OCI-LY7 (cell line): ENCODE measurements around the gene SLIT3.

Source experiments
- CTCF ChIP-seq: fragments of 200-600 bp; sonication (generic); conservative IDR thresholded peaks from 2 replicates; pipeline ENCODE4 v1.5.1; 2014; ENCODE audit warnings: mild to moderate bottlenecking, antibody characterized with exemption, low read length, moderate library complexity, mixed read lengths
- EZH2phosphoT487 ChIP-seq: fragments of 200-600 bp; sonication (generic); IDR thresholded peaks from 2 replicates; pipeline ENCODE4 v1.6.1; 2018; ENCODE audit warnings: low read depth, borderline replicate concordance, mild to moderate bottlenecking, mixed run types, antibody characterized with exemption, low read length, moderate library complexity, mixed read lengths

GRCh38 chr5:169115461-169116124, 185.3 kb downstream of the SLIT3 start:
- TF ChIP-seq CTCF (no peak), EZH2phosphoT487 (no peak)
